HG02840 (cell line): ENCODE results near the gene SEMA5A.

Source experiments
- ATAC-seq: cut with Tn5 transposase; IDR thresholded peaks from one replicate; pipeline ENCODE4 v1.9.1; 2021; ENCODE audit warnings: mild to moderate bottlenecking, moderate library complexity, moderate number of reproducible peaks; ENCODE audit not compliant: unreplicated experiment, low FRiP score

Gene SEMA5A

GRCh38 chr5:9295466-9295801 is 250.4 kb downstream of the SEMA5A start:
- no peak for ATAC-seq

GRCh38 chr5:9294793-9295465 is 250.9 kb downstream of the SEMA5A start:
- no peak for ATAC-seq

GRCh38 chr5:9288234-9288633 is 257.6 kb downstream of the SEMA5A start:
- ATAC-seq = no peak

GRCh38 chr5:9284781-9285307 is 261.0 kb downstream of the SEMA5A start:
- ATAC-seq = no peak

- ATAC-seq = no peak
These were observed 261.6 kb downstream of the SEMA5A start for GRCh38 chr5:9284272-9284671.

GRCh38 chr5:9283473-9283872 is 262.4 kb downstream of the SEMA5A start:
- no peak for ATAC-seq

GRCh38 chr5:9283021-9283420 is 262.9 kb downstream of the SEMA5A start:
- no peak for ATAC-seq

GRCh38 chr5:9282211-9282610 is 263.7 kb downstream of the SEMA5A start:
- ATAC-seq = no peak

GRCh38 chr5:9279774-9280173 is 266.1 kb downstream of the SEMA5A start:
- ATAC-seq = no peak

- ATAC-seq = no peak
These were observed 266.8 kb downstream of the SEMA5A start for GRCh38 chr5:9278921-9279603.

- ATAC-seq = no peak
These were observed 276.9 kb downstream of the SEMA5A start for GRCh38 chr5:9269014-9269413.

GRCh38 chr5:9268226-9268625 is 277.6 kb downstream of the SEMA5A start:
- no peak for ATAC-seq

- ATAC-seq = no peak
These were observed 280.2 kb downstream of the SEMA5A start for GRCh38 chr5:9265441-9266287.

- ATAC-seq = no peak
These were observed 281.6 kb downstream of the SEMA5A start for GRCh38 chr5:9264301-9264700.

- ATAC-seq = no peak
These were observed 282.2 kb downstream of the SEMA5A start for GRCh38 chr5:9263656-9264055.

- no peak for ATAC-seq
These were observed 294.4 kb downstream of the SEMA5A start for GRCh38 chr5:9251379-9251980.

- ATAC-seq = no peak
These were observed 296.6 kb downstream of the SEMA5A start for GRCh38 chr5:9249231-9249630.

- ATAC-seq = no peak
These were observed 300.8 kb downstream of the SEMA5A start for GRCh38 chr5:9245071-9245470.

- ATAC-seq = no peak
These were observed 301.5 kb downstream of the SEMA5A start for GRCh38 chr5:9244417-9244816.

GRCh38 chr5:9241479-9242305 is 304.2 kb downstream of the SEMA5A start:
- ATAC-seq = no peak
